NB4 (cell line): ENCODE results near the gene SCLY.

Source experiments
- MYC ChIP-seq: IDR thresholded peaks from 2 replicates; pipeline ENCODE4 v1.6.1; 2011; ENCODE audit warnings: low read depth, low read length
- POLR2A ChIP-seq: IDR thresholded peaks from 2 replicates; pipeline ENCODE4 v1.6.1; 2011; ENCODE audit warnings: mild to moderate bottlenecking; ENCODE audit not compliant: insufficient read length; ENCODE audit errors: extremely low read depth
- TF ChIP-seq, protein P1 (sequence below): IDR thresholded peaks from one replicate; pipeline ENCODE4 v1.5.1; 2012; ENCODE audit warnings: low read depth, low read length
- TF ChIP-seq, protein P2 (sequence below): IDR thresholded peaks from 2 replicates; pipeline ENCODE4 v1.6.1; 2011; ENCODE audit warnings: low read depth, low read length

DNA sequence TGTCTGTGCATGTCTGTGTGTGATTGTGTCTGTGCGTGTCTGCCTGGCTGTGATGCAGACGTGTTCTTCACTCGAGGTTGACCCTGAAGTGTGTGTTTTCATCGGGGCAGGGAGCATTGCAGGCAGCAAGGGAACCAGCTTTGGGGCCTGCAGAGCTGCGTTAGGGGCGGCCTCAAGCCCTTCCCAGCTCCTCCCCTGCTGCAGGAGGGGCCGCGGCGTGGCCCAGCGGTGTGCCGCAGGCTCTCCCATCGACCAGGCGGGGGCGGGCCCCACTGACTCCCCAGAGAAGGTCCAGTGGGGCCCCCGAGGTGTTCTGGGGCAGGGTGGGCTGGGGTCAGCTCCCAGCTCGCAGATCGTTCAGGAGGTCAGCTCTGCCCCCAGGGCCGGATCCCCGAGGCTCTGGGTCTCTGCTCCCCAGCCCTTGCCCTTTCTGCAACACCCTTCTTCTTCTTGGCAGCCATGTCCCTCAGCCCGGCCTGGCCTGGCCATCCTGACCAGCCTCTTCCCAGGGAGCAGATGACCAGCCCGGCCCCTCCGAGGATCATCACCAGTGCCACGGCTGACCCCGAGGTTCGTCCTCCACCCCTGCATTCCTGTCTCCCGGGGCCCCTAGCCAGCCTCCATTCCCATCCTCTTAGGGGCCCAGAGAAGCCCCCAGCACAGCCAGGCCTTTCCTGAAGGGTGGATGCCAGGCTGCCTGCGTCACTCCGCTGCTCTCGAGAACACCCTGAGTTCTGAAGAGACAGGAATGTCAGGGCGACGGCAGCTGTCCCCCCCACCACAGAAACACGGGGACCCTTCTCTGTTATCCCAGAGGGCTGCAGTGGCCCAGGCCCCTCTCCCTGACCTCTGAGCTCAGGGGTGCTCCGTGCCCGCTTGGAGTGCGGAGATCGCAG, 66.6 kb downstream of the SCLY start:
- no peak for TF ChIP-seq POLR2A
- TF ChIP-seq, protein P1, sequence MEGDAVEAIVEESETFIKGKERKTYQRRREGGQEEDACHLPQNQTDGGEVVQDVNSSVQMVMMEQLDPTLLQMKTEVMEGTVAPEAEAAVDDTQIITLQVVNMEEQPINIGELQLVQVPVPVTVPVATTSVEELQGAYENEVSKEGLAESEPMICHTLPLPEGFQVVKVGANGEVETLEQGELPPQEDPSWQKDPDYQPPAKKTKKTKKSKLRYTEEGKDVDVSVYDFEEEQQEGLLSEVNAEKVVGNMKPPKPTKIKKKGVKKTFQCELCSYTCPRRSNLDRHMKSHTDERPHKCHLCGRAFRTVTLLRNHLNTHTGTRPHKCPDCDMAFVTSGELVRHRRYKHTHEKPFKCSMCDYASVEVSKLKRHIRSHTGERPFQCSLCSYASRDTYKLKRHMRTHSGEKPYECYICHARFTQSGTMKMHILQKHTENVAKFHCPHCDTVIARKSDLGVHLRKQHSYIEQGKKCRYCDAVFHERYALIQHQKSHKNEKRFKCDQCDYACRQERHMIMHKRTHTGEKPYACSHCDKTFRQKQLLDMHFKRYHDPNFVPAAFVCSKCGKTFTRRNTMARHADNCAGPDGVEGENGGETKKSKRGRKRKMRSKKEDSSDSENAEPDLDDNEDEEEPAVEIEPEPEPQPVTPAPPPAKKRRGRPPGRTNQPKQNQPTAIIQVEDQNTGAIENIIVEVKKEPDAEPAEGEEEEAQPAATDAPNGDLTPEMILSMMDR = no peak
- TF ChIP-seq, protein P2, sequence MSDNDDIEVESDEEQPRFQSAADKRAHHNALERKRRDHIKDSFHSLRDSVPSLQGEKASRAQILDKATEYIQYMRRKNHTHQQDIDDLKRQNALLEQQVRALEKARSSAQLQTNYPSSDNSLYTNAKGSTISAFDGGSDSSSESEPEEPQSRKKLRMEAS = no peak
- no peak for TF ChIP-seq MYC
